Natural killer cell (primary cell): Measurements from ENCODE around the gene CDX1. TPM values are rescaled to one million over a fixed set of nuclear protein-coding genes. Genes with fewer than 3 reads are reported as not detected.

Source experiments
- ATAC-seq, 3 donors: fragments of 150-1000 bp in 2 of 3; fragments of 200-7000 bp in 1 of 3; cut with Tn5 transposase; 1 replicate in 1 of 3; 2 replicates in 2 of 3; pipeline ENCODE4 v1.10.0; 2021; ENCODE audit warnings: mild to moderate bottlenecking in 2 of 3, moderate library complexity in 2 of 3
- DNase-seq, 2 donors: peaks; one replicate each; pipeline versions ENCODE4 v3.0.0 to v3.0.0-alpha.2; 2013 to 2021; ENCODE audit warnings: mixed read lengths in 1 of 2
- H3K27ac ChIP-seq: one replicate; pipeline ENCODE4 v1.5.1; 2013; ENCODE audit warnings: mild to moderate bottlenecking, low read length
- H3K27me3 ChIP-seq: one replicate; pipeline ENCODE4 v1.6.1; 2013; ENCODE audit warnings: low read length; ENCODE audit not compliant: control insufficient read depth, insufficient read depth
- H3K36me3 ChIP-seq: one replicate; pipeline ENCODE4 v1.6.1; 2013; ENCODE audit warnings: low read length; ENCODE audit not compliant: control insufficient read depth, insufficient read depth
- H3K4me1 ChIP-seq: one replicate; pipeline ENCODE4 v1.6.1; 2013; ENCODE audit warnings: low read length; ENCODE audit not compliant: control insufficient read depth, insufficient read depth
- H3K4me3 ChIP-seq: one replicate; pipeline ENCODE4 v1.5.1; 2013; ENCODE audit warnings: low read length
- H3K9me3 ChIP-seq: one replicate; pipeline ENCODE4 v1.6.1; 2013; ENCODE audit warnings: low read length; ENCODE audit not compliant: control insufficient read depth, insufficient read depth
- H3K27ac Mint-ChIP-seq, 2 donors: one replicate each; pipeline ENCODE4 v1.8.0; 2022; ENCODE audit warnings: mild to moderate bottlenecking in 2 of 2, mixed read lengths in 2 of 2, moderate library complexity in 1 of 2
- H3K27me3 Mint-ChIP-seq, 2 donors: one replicate each; pipeline ENCODE4 v1.8.0; 2022; ENCODE audit warnings: low read depth in 2 of 2, mixed read lengths in 2 of 2
- H3K36me3 Mint-ChIP-seq: one replicate; pipeline ENCODE4 v1.8.0; 2022; ENCODE audit warnings: mixed read lengths
- H3K4me1 Mint-ChIP-seq, 2 donors: one replicate each; pipeline ENCODE4 v1.8.0; 2022; ENCODE audit warnings: mixed read lengths in 2 of 2
- H3K4me3 Mint-ChIP-seq: one replicate; pipeline ENCODE4 v1.8.0; 2022; ENCODE audit warnings: mild to moderate bottlenecking, moderate library complexity, mixed read lengths
- H3K9me3 Mint-ChIP-seq, 2 donors: one replicate each; pipeline ENCODE4 v1.8.0; 2022; ENCODE audit warnings: mixed read lengths in 2 of 2
- WGBS: methylation state at CpG from one replicate; pipeline ENCODE4 v1.1.7; 2013; ENCODE audit warnings: missing lambda C conversion rate; ENCODE audit not compliant: insufficient coverage; 5-methylcytosine and 5-hydroxymethylcytosine counted together
- intact Hi-C: fragments of 100-400 bp; cut with micrococcal nuclease; formaldehyde crosslinking; loops from one replicate; pipeline ENCODE4 v1.14.2; 2022
- total RNA-seq, 4 donors: library from RNA; stranded (reverse); fragments of 120-200 nt in 1 of 4; gene quantifications; one replicate each; pipeline versions ENCODE4 v1.2.3 to v1.2.4, GENCODE V29; 2013 to 2022
- TF ChIP-seq, protein P1 (sequence below): fragments of 200-600 bp; IDR thresholded peaks from one replicate; pipeline ENCODE4 v1.8.0; 2022; ENCODE audit warnings: antibody characterized with exemption

CDX1 gene
- total RNA-seq: not detected
- not detected for total RNA-seq (2013)

DNA sequence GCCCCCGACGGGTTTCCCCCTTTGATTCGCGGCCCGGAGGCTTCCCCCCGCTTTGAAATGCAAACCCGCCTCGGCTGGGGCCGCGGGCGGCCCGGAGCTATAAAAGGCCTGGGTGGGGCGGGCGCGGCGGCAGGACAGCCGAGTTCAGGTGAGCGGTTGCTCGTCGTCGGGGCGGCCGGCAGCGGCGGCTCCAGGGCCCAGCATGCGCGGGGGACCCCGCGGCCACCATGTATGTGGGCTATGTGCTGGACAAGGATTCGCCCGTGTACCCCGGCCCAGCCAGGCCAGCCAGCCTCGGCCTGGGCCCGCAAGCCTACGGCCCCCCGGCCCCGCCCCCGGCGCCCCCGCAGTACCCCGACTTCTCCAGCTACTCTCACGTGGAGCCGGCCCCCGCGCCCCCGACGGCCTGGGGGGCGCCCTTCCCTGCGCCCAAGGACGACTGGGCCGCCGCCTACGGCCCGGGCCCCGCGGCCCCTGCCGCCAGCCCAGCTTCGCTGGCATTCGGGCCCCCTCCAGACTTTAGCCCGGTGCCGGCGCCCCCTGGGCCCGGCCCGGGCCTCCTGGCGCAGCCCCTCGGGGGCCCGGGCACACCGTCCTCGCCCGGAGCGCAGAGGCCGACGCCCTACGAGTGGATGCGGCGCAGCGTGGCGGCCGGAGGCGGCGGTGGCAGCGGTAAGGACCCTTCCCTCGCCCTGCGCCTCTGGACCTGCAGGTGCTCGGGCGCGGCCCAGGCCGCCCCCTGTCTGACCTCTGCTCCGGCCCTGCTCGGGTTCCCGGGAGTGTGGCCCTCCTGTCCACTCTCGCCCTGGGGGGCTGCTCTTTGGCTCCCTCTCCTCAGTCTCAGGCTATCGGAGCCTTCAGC is at the start of gene CDX1:
Gene CDX1, plus strand, starts transcription at position 129 of the 862 bp plus-strand sequence. Its CDS starts 99 bp downstream, at position 228.
- H3K4me3 ChIP-seq: no peak within 1 kb of the TSS
- Mint-ChIP-seq H3K9me3 (no peaks in the 10 kb centered on the region), H3K4me1 (peaks cover 0 to 5% of the 10 kb centered on the region in 2 donors), H3K27me3 (peaks cover 46 to 57% of the 10 kb centered on the region in 2 donors), H3K4me3 (no peak within 1 kb of the TSS), H3K36me3 (no peaks in the 10 kb centered on the region), H3K27ac (no peak within 1 kb of the TSS)
- H3K36me3 ChIP-seq: no peaks in the 10 kb centered on the region
- DNase-seq (no peak), ATAC-seq (no peak)
- H3K27me3 ChIP-seq: peaks cover 12% of the 10 kb centered on the region
- TF ChIP-seq, protein P1, sequence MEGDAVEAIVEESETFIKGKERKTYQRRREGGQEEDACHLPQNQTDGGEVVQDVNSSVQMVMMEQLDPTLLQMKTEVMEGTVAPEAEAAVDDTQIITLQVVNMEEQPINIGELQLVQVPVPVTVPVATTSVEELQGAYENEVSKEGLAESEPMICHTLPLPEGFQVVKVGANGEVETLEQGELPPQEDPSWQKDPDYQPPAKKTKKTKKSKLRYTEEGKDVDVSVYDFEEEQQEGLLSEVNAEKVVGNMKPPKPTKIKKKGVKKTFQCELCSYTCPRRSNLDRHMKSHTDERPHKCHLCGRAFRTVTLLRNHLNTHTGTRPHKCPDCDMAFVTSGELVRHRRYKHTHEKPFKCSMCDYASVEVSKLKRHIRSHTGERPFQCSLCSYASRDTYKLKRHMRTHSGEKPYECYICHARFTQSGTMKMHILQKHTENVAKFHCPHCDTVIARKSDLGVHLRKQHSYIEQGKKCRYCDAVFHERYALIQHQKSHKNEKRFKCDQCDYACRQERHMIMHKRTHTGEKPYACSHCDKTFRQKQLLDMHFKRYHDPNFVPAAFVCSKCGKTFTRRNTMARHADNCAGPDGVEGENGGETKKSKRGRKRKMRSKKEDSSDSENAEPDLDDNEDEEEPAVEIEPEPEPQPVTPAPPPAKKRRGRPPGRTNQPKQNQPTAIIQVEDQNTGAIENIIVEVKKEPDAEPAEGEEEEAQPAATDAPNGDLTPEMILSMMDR: no peak
- WGBS: 32% methylated on average over 93 of the region's 93 CpGs
- H3K27ac ChIP-seq: no peak within 1 kb of the TSS
- no peaks in the 10 kb centered on the region for H3K9me3 ChIP-seq
- intact Hi-C loops: no loop called here
- H3K4me1 ChIP-seq: peaks cover 4% of the 10 kb centered on the region

DNA sequence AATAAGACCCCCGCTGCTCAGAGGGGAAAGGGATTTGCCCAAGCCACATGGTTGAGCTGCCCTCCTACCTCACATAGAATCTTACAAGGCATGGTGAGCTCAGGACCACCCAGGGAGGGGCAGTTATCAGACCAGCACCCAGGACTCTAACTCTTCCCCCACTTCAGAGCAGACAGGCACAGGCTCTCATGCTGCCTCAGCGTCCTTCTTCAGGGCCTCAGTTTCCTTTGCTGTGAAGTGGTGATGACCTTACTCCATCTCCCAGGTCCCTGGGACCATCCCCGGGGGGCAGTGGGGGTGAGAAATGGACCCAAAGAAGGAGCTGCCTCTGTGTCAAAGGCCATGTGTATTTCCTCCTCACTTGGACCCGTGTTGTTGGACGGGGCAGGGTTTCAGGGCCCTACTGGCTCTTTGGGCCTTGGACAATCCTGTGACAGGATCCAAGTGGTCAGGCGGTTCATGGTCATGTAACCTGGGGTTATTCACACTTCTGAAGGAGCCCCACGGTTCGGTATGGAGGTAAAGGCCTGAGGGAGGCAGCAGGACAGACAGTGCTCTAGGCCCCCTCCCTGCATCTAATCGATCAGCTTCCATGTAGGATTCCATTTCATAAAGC is 48.5 kb upstream of the CDX1 start:
- Histone ChIP-seq H3K27ac (no peak overlapping the region), H3K27me3 (no peaks in the 10 kb centered on the region), H3K4me1 (peaks cover 4% of the 10 kb centered on the region), H3K9me3 (no peaks in the 10 kb centered on the region), H3K36me3 (no peaks in the 10 kb centered on the region), H3K4me3 (no peak overlapping the region)
- Mint-ChIP-seq H3K27me3 (peaks cover 0 to 2% of the 10 kb centered on the region in 2 donors), H3K27ac (no peak overlapping the region), H3K9me3 (no peaks in the 10 kb centered on the region), H3K4me1 (peaks cover 9 to 10% of the 10 kb centered on the region in 2 donors), H3K4me3 (no peak overlapping the region), H3K36me3 (no peaks in the 10 kb centered on the region)
- ATAC-seq (no peak), DNase-seq (no peak)
- intact Hi-C loops: no loop called here
- TF ChIP-seq, protein P1: no peak
- WGBS: 91% methylated on average over 9 of the region's 9 CpGs

DNA sequence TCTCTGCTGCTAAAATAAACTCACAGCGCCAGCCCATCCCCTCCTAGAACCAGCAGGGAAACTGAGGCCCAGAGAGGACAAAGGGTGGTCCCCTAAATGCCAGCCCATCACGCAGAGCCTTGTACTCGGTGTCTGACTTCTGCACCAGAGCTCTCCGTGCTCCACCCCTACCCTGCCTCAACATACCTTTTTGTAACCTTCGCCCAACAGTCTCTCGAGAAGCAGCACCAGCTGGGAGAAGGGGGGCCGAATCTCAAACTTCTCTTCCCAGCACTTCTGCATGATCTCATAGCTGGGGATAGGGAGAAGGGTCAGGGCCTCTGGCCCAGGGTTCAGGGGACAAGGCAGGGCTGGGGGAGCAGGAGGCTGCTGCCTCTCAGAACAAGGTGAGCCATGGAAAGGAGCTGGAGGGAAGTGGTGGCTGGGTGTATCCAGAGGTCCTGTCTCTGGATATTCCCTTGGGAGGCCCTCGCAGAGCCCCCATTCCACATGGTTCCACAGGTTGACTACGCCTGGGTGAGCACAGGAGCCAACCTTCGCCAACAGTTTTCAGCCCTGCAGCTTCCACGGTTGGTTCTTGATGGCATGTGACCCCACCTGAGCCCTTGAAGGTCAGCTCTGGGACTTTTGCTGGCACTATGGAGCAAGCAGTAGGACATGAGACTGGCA is 47.9 kb upstream of the CDX1 start:
- peaks cover 4 to 5% of the 10 kb centered on the region in 2 donors for H3K4me1 Mint-ChIP-seq
- no peak overlapping the region for H3K27ac Mint-ChIP-seq
- Histone ChIP-seq H3K27me3 (no peaks in the 10 kb centered on the region), H3K36me3 (no peaks in the 10 kb centered on the region), H3K27ac (no peak overlapping the region), H3K4me3 (no peak overlapping the region), H3K4me1 (no peaks in the 10 kb centered on the region), H3K9me3 (no peaks in the 10 kb centered on the region)
- H3K36me3 Mint-ChIP-seq: no peaks in the 10 kb centered on the region
- no peak for DNase-seq
- TF ChIP-seq, protein P1: no peak
- ATAC-seq: no peak
- 92% methylated on average over 9 of the region's 11 CpGs for WGBS
- H3K4me3 Mint-ChIP-seq: no peak overlapping the region
- no peaks in the 10 kb centered on the region for H3K27me3 Mint-ChIP-seq
- no peaks in the 10 kb centered on the region for H3K9me3 Mint-ChIP-seq
- intact Hi-C loops: no loop called here
